GM11168 (cell line): ENCODE measurements around the gene PRKACA.

ENCODE experiments used
- in situ Hi-C: fragments of 300-500 bp; cut with MboI; formaldehyde crosslinking; loops from one replicate; pipeline ENCODE4 v1.12.0; 2022; ENCODE audit warnings: low sequenced_read_pairs; ENCODE audit not compliant: unreplicated experiment

The PRKACA gene

GRCh38 chr19:14118165-14119051 lies 846 bp upstream of the PRKACA start:
- in situ Hi-C loops, result no loop called here

DNA sequence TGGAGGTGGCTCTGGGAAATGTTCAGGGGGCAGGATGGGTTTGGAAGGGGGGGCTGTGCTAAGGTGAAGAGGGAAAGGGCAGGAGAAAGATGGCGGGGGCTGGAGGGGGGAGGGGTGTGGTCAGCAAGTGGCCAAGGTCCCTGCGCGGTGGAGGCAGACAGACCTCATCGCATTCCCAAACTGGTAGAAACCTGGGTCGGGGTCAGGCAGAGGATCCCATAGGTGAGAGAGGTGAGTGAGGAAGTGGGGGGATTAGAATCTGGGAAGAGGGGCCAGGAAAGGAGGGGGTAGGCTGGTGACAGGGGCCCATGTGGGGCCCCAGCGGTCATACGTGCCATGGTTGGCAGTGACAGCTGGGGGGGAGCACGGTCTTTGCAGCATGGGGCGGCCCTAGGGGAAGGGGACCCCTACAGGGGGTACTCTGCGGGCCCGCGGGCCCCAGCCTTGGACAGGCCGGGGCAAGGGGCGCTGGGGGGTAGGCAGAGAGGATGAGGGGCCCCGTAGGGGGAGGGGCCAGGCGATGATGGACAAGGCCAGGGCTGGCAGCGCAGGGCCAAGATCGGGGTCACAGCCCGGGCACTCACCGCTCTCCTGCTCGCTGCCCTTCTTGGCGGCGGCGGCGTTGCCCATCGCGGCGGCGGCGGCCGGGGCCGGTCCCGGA lies 514 bp downstream of the PRKACA start:
- in situ Hi-C loops, result no loop called here

GRCh38 chr19:14116525-14116917 lies 1.0 kb downstream of the PRKACA start:
- in situ Hi-C loops, result no loop called here

GRCh38 chr19:14115756-14116155 lies 1.8 kb downstream of the PRKACA start:
- in situ Hi-C loops, result no loop called here

GRCh38 chr19:14114854-14115253 lies 2.7 kb downstream of the PRKACA start:
- in situ Hi-C loops, result no loop called here

- in situ Hi-C loops, result no loop called here
These were observed 3.1 kb downstream of the PRKACA start for GRCh38 chr19:14114439-14114838.

DNA sequence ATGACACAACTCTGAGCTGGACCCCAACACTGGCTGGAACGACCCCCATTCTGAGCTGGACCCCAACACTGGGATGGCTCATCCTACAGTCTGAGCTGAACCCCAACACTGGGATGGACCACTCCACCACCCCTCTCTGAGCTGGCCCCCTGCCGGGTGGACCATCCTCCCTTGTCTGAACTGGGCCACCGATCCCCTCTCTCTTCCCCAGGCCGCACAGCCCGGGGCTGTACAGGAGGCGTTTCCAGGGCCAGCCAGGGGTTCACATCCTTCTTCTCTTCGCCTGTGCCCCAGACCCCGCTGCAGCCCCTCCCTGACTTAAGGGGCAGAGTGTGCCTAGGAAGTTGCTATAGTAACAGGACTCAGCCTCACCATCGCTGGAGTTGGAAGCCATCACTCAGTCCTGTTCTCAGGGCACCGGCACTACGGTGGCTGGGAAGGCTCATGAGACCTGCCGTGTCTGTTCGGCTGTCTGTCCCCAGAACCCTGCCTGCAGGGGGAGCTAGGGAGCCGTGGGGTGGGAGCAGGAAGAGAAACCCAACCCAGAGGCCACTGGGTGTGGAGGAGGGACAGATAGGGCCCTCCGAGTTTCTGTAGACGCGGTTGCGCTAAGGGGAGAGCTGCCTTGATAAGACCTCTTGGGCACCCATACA lies 3.7 kb downstream of the PRKACA start:
- in situ Hi-C loops, result no loop called here

DNA sequence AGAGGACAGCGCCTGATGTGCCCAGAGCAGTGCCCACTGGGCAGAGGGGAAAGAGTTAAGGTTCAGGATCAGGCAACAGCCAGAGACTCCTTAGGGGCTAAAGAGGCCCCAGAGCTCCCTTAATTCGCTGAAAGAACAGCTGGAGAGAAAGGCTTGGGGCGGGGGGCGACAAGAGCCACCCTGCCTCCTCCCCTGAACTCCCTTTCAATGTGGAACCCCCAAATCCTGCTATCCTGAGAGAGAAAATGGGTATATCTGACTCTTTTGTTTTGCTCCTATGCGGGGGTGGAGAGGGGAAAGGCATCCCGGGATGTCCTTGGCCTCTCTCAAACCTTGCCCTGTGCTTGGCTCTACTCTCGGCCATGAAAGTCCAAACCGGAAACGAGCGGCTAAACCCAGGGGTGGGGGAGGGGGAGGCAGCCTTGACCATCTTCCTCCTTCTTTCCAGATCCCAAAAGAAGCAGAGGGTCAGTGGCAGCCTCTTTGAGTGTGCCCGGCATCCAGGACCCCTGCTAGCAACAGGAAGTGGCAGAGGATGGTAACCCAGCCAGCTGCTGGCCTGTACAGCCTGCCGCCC lies 4.7 kb downstream of the PRKACA start:
- in situ Hi-C loops, result no loop called here

GRCh38 chr19:14112051-14112808 lies 5.3 kb downstream of the PRKACA start:
- in situ Hi-C loops, result no loop called here

GRCh38 chr19:14111486-14111885 lies 6.1 kb downstream of the PRKACA start:
- in situ Hi-C loops, result no loop called here

- in situ Hi-C loops, result no loop called here
These were observed 6.9 kb downstream of the PRKACA start for GRCh38 chr19:14110650-14111049.

DNA sequence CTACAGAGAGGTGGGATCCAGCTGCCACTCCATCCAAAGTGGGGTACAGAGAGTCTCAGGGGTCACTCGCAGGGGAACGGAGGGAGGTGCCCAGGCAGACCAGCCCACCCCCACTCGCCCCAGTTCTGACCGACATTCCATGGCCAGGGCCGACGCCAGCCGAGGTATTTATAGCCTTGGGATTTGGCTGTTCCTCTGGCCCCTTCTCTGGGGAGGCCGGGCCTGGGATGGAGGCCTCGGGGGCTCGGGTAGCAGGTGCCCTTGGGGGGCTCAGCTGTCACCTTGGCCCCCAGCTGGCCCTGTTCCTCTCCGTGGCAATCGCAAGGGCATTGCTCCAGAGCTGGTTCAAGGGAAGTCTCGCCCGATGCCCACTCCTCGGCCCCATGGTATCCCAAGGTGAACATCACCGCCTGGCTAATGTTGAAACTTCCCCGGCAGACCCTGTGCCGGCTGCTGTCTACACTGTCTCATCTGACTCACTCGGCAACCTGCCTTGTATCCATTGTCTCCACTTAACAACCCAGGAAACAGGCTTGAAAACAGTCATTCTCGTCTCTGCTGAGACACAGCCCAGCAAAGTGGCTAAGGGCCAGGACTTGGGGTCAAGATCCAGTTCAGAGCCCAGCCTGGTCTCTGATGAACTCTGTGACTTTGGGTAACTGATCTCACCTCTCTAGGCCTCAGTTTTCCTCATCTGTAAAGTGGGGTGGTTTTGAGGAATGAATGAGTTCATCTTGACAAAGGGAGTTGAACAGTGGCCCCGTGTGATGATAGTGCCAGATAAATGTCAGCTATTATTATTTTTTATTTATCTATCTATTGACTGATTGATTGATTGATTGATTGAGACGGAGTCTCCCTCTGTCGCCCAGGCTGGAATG lies 9.7 kb downstream of the PRKACA start:
- in situ Hi-C loops, result no loop called here

DNA sequence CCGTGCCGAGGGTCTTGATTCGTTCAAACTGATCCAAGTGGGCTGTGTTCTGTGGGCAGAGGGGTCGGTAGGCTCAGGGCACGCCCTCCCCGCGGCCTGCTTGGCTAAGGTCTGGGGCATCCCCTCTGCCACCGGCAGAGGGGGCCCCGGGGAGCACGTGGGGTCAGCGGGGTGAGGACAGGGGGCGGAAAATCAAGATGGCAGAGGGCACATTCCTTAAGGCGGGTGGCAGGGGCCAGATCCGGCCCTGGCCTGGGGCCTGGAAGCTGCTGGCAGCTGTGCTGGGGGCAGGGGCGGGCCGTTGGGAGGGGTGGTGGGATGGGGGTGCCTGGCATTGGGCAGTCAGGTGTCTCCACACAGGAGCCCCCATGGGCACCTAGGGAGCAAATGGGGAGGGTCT lies 10.7 kb downstream of the PRKACA start:
- in situ Hi-C loops, result no loop called here

GRCh38 chr19:14105680-14106079 lies 11.9 kb downstream of the PRKACA start:
- in situ Hi-C loops, result no loop called here

DNA sequence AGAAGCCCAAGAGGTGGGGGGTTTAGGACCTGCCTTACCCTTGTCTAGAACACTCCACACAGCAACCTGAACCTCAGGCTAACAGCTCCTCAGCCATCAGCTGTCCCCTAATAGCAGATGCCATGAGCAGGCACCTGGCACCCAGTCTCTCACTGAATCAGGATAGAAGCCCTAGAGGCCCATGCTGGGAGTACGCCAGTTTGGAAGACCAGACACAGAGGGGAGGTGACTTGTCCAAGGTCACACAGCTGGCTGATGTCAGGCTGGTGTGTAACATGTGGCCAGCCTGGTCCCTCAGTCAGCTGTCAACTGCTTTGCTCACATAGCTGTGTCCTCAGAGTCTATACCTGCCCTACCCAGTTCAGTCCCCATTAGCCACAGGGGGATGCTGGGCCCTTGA lies 14.3 kb downstream of the PRKACA start:
- in situ Hi-C loops, result no loop called here

- in situ Hi-C loops, result no loop called here
These were observed 14.8 kb downstream of the PRKACA start for GRCh38 chr19:14102756-14103155.

- in situ Hi-C loops, result no loop called here
These were observed 15.4 kb downstream of the PRKACA start for GRCh38 chr19:14102102-14102696.

GRCh38 chr19:14101003-14101545 lies 16.5 kb downstream of the PRKACA start:
- in situ Hi-C loops, result no loop called here
